ENCODE measurements around the gene CADM2. TPM values are rescaled to one million over a fixed set of nuclear protein-coding genes. Genes with fewer than 3 reads are reported as not detected.

Gene CADM2
- total RNA-seq, 1 donor from 2014 or later = 3.5 TPM

DNA sequence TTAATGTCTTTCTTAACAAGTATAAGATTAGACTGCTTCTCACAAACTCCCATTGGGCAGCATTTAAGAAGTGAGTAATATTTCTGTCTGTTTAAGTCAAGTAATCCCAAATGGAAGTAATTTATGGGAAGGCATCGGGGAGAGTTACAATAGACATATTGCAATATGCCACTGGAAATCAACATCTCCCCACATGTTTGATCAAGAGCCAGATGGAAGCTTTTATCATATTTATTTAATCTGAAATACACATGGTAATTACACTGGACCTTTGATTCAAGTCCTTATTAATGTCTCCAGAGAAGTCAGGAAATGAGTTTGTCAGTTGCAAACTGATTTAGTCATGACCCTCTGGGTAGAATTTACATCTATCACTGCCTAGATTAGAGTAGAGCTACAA, 1088.4 kb downstream of the CADM2 start:
- Mint-ChIP-seq H3K4me1 (no peaks in the 10 kb centered on the region), H3K27ac (ENCODE audit: unreplicated experiment) (no peak overlapping the region), H3K9me3 (no peaks in the 10 kb centered on the region), H3K4me3 (no peak overlapping the region), H3K27me3 (ENCODE audit: low read depth) (no peaks in the 10 kb centered on the region), H3K36me3 (ENCODE audit: low read depth) (no peaks in the 10 kb centered on the region)
- TF ChIP-seq, protein P1, sequence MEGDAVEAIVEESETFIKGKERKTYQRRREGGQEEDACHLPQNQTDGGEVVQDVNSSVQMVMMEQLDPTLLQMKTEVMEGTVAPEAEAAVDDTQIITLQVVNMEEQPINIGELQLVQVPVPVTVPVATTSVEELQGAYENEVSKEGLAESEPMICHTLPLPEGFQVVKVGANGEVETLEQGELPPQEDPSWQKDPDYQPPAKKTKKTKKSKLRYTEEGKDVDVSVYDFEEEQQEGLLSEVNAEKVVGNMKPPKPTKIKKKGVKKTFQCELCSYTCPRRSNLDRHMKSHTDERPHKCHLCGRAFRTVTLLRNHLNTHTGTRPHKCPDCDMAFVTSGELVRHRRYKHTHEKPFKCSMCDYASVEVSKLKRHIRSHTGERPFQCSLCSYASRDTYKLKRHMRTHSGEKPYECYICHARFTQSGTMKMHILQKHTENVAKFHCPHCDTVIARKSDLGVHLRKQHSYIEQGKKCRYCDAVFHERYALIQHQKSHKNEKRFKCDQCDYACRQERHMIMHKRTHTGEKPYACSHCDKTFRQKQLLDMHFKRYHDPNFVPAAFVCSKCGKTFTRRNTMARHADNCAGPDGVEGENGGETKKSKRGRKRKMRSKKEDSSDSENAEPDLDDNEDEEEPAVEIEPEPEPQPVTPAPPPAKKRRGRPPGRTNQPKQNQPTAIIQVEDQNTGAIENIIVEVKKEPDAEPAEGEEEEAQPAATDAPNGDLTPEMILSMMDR (conservative IDR thresholded peaks at IDR 0.05) = no peak
- no peak for DNase-seq (ENCODE audit: low read depth, low spot score)

DNA sequence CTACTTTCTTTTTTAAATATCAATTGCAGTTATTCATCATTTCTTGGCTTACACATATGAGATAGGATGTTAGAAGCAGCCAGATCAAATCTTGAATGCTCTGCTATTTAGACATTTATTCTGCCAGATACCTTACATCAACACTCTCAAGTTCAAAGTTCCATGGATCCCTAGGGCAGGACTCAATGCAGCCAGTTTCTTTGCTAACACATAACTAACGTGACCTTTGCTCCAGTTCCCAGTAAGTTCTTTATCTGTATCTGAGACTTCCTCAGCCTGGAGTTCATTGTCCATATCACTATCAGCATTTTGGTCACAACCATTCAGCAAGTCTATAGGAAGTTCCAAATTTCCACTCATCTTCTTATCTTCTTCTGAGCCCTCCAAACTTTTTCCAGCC, 1092.3 kb downstream of the CADM2 start:
- H3K4me1 Mint-ChIP-seq = no peaks in the 10 kb centered on the region
- H3K27me3 Mint-ChIP-seq (ENCODE audit: low read depth) = no peaks in the 10 kb centered on the region
- no peak overlapping the region for H3K4me3 Mint-ChIP-seq
- no peaks in the 10 kb centered on the region for H3K36me3 Mint-ChIP-seq (ENCODE audit: low read depth)
- H3K27ac Mint-ChIP-seq (ENCODE audit: unreplicated experiment) = no peak overlapping the region
- no peak for DNase-seq (ENCODE audit: low read depth, low spot score)
- TF ChIP-seq, protein P1 (conservative IDR thresholded peaks at IDR 0.05) = no peak
- H3K9me3 Mint-ChIP-seq = no peaks in the 10 kb centered on the region

DNA sequence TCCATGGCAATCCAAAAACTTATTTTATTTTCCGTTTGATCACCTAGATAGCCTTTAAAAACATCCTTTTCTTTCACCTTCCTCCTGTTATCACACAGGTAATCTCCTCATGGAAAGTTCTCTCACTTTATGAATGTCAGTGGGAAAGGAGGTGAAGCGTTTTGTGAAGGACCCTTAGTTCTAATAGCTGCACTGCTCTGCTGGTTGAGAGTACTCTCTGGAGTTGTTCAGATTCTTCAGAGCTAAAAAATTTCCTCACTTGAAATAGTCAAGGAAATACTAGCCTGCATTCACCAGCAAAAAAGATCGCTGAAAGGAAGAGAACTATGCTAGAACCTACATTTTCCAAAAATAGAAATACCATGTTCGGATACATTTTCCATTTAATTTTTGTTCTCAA, 1097.2 kb downstream of the CADM2 start:
- DNase-seq (ENCODE audit: low read depth, low spot score) = no peak

DNA sequence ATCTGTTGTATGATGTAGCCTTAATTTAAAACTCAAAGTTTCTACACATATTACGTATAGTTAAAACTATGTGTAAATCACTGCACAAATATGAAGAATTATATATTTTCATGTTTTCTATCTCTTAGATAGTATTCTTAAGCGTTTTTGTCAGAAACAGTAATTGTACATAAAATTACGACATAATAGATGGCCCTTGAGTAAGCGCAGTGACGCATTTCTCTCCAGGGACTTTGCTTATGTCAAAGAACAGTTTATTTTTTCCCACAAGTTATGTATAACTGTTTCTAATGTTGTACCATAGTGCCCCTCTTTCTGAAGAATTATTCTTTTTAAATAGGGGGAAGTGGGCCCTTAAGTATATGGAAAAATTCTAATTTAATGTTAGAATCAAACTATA, 1098.2 kb downstream of the CADM2 start:
- no peak overlapping the region for H3K27ac Mint-ChIP-seq (ENCODE audit: unreplicated experiment)
- no peaks in the 10 kb centered on the region for H3K36me3 Mint-ChIP-seq (ENCODE audit: low read depth)
- no peaks in the 10 kb centered on the region for H3K9me3 Mint-ChIP-seq
- no peaks in the 10 kb centered on the region for H3K27me3 Mint-ChIP-seq (ENCODE audit: low read depth)
- TF ChIP-seq, protein P1 (conservative IDR thresholded peaks at IDR 0.05) = no peak
- peaks cover 8% of the 10 kb centered on the region for H3K4me1 Mint-ChIP-seq
- no peak for DNase-seq (ENCODE audit: low read depth, low spot score)
- H3K4me3 Mint-ChIP-seq = no peak overlapping the region

More for the DNA sequence above, 1097.2 kb downstream of the CADM2 start:
- H3K27me3 Mint-ChIP-seq (ENCODE audit: low read depth) = no peaks in the 10 kb centered on the region
- H3K36me3 Mint-ChIP-seq (ENCODE audit: low read depth) = no peaks in the 10 kb centered on the region
- H3K4me3 Mint-ChIP-seq = no peak overlapping the region
- no peaks in the 10 kb centered on the region for H3K9me3 Mint-ChIP-seq
- TF ChIP-seq, protein P1 (conservative IDR thresholded peaks at IDR 0.05) = no peak
- H3K27ac Mint-ChIP-seq (ENCODE audit: unreplicated experiment) = no peak overlapping the region
- peaks cover 8% of the 10 kb centered on the region for H3K4me1 Mint-ChIP-seq

DNA sequence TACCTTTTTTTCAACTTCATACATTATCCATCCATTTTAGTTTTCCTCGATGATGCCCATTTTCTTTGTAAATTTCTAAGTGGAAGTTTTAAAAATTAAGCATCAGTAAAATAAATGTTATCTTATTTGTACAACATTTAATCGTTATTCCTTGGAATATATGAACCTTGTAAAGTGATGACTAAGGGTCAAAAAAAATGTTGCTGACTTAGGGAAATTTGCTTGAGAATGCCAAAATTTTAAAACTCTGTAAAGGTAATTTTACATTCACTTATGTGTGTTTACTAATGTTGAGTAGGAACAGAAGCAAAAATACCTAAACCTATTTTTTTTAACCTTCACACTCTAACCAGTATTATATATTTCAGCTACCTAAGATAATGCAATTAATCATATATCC, 1115.0 kb downstream of the CADM2 start:
- Mint-ChIP-seq H3K27me3 (ENCODE audit: low read depth) (no peaks in the 10 kb centered on the region), H3K27ac (ENCODE audit: unreplicated experiment) (no peak overlapping the region), H3K36me3 (ENCODE audit: low read depth) (no peaks in the 10 kb centered on the region), H3K9me3 (no peaks in the 10 kb centered on the region), H3K4me1 (no peaks in the 10 kb centered on the region), H3K4me3 (no peak overlapping the region)
- DNase-seq (ENCODE audit: low read depth, low spot score) = no peak
- TF ChIP-seq, protein P1 (conservative IDR thresholded peaks at IDR 0.05) = no peak
